Measurements from ENCODE around the gene MBP.

The MBP gene

GRCh38 chr18:77046994-77047393 lies 85.6 kb downstream of the MBP start:
- ChIA-PET CTCF (no interaction called here), POLR2A (no interaction called here)
- TF ChIP-seq ZNF384 (IDR thresholded peaks at IDR 0.05) (no peak), BHLHE40 (IDR thresholded peaks at IDR 0.05; ENCODE audit: borderline replicate concordance) (no peak), LEF1 (IDR thresholded peaks at IDR 0.05; ENCODE audit: borderline replicate concordance) (no peak), NFRKB (IDR thresholded peaks at IDR 0.05) (no peak), FOXA1 (IDR thresholded peaks at IDR 0.05) (no peak), L3MBTL2 (conservative IDR thresholded peaks at IDR 0.05) (no peak), SUZ12 (IDR thresholded peaks at IDR 0.05) (no peak), ELF4 (IDR thresholded peaks at IDR 0.05) (no peak), HDGF (IDR thresholded peaks at IDR 0.05; ENCODE audit: borderline replicate concordance) (no peak)
- DNase-seq (ENCODE audit: extremely low spot score), result no peak

DNA sequence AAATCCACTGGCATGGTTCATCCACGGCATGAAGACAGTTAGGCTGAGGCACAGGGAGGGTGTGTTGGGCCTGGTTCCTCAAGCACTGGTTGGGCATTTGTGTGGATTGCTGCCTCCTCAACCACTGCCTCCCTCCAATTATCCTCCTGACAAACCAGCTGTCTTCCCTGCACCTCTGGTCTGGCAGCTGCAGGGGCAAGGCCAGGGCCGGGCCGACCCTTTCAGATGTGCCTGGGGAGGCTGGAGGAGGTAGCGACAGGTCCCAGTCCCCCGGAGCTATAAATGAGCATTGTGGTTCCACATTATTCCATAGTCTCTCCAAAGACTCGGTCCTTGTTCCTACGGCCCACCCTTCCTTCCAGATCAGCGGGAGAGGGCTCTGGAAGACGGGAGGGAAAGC lies 86.2 kb downstream of the MBP start:
- no peak for TF ChIP-seq BHLHE40 (IDR thresholded peaks at IDR 0.05; ENCODE audit: borderline replicate concordance)
- TF ChIP-seq, protein P1, sequence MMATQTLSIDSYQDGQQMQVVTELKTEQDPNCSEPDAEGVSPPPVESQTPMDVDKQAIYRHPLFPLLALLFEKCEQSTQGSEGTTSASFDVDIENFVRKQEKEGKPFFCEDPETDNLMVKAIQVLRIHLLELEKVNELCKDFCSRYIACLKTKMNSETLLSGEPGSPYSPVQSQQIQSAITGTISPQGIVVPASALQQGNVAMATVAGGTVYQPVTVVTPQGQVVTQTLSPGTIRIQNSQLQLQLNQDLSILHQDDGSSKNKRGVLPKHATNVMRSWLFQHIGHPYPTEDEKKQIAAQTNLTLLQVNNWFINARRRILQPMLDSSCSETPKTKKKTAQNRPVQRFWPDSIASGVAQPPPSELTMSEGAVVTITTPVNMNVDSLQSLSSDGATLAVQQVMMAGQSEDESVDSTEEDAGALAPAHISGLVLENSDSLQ (IDR thresholded peaks at IDR 0.05), result no peak
- TF ChIP-seq ELF4 (IDR thresholded peaks at IDR 0.05), result no peak
- TF ChIP-seq HDGF (IDR thresholded peaks at IDR 0.05; ENCODE audit: borderline replicate concordance), result no peak
- TF ChIP-seq ARNT (IDR thresholded peaks at IDR 0.05), result no peak
- no peak for TF ChIP-seq ZNF384 (IDR thresholded peaks at IDR 0.05)
- TF ChIP-seq TARDBP (IDR thresholded peaks at IDR 0.05), result no peak
- TF ChIP-seq FOXK2 (IDR thresholded peaks at IDR 0.05), result no peak
- TF ChIP-seq LEF1 (IDR thresholded peaks at IDR 0.05; ENCODE audit: borderline replicate concordance), result no peak
- no peak for TF ChIP-seq SUZ12 (IDR thresholded peaks at IDR 0.05)
- TF ChIP-seq SP1 (IDR thresholded peaks at IDR 0.05), result no peak
- TF ChIP-seq FOXM1 (IDR thresholded peaks at IDR 0.05; ENCODE audit: borderline replicate concordance), result no peak
- TF ChIP-seq L3MBTL2 (conservative IDR thresholded peaks at IDR 0.05), result no peak
- no peak for TF ChIP-seq NFRKB (IDR thresholded peaks at IDR 0.05)
- no peak for TF ChIP-seq FOXA1 (IDR thresholded peaks at IDR 0.05)
- TF ChIP-seq CTBP1 (IDR thresholded peaks at IDR 0.05; ENCODE audit: borderline replicate concordance), result no peak
- no peak for DNase-seq (ENCODE audit: extremely low spot score)
- ChIA-PET CTCF (no interaction called here), POLR2A (no interaction called here)

DNA sequence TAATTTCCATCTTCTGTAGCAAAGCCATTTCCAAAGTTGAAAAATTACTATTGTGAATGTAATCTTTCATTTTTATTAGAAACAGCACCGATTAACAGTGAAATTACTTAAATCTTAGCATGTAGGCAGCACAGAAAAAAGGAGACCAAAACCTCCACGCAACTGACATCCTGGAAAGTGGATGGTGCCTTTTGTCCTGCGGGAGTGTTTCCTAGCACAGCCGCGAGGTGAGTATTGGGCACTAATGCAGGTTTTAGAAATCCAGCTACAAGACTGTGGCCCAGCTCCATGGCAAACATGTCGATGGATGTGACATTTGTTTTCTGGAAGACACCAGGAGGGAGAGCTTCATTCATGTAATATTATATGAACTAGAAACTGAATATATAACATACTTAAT lies 86.9 kb downstream of the MBP start:
- no peak for DNase-seq (ENCODE audit: extremely low spot score)
- ChIA-PET CTCF (interaction anchor here (0.5 kb wide), 1 partner anchor 54 kb away, joined by 3 read pairs; no protein-coding TSS in a partner anchor), POLR2A (no interaction called here)
- TF ChIP-seq SUZ12 (IDR thresholded peaks at IDR 0.05) (no peak), TARDBP (IDR thresholded peaks at IDR 0.05) (no peak)

GRCh38 chr18:77044866-77045664 lies 87.5 kb downstream of the MBP start:
- TF ChIP-seq ELF4 (IDR thresholded peaks at IDR 0.05) (no peak), SUZ12 (IDR thresholded peaks at IDR 0.05) (no peak), FOXA1 (IDR thresholded peaks at IDR 0.05) (no peak), HDGF (IDR thresholded peaks at IDR 0.05; ENCODE audit: borderline replicate concordance) (no peak), NFRKB (IDR thresholded peaks at IDR 0.05) (no peak), ARNT (IDR thresholded peaks at IDR 0.05) (no peak), TARDBP (IDR thresholded peaks at IDR 0.05) (no peak), ZNF384 (IDR thresholded peaks at IDR 0.05) (no peak), L3MBTL2 (conservative IDR thresholded peaks at IDR 0.05) (no peak), BHLHE40 (IDR thresholded peaks at IDR 0.05; ENCODE audit: borderline replicate concordance) (no peak)
- TF ChIP-seq, protein P1 (IDR thresholded peaks at IDR 0.05), result no peak
- DNase-seq (ENCODE audit: extremely low spot score), result no peak
- ChIA-PET POLR2A (no interaction called here), CTCF (interaction anchor here (0.5 kb wide), 1 partner anchor 54 kb away, joined by 3 read pairs; no protein-coding TSS in a partner anchor)

DNA sequence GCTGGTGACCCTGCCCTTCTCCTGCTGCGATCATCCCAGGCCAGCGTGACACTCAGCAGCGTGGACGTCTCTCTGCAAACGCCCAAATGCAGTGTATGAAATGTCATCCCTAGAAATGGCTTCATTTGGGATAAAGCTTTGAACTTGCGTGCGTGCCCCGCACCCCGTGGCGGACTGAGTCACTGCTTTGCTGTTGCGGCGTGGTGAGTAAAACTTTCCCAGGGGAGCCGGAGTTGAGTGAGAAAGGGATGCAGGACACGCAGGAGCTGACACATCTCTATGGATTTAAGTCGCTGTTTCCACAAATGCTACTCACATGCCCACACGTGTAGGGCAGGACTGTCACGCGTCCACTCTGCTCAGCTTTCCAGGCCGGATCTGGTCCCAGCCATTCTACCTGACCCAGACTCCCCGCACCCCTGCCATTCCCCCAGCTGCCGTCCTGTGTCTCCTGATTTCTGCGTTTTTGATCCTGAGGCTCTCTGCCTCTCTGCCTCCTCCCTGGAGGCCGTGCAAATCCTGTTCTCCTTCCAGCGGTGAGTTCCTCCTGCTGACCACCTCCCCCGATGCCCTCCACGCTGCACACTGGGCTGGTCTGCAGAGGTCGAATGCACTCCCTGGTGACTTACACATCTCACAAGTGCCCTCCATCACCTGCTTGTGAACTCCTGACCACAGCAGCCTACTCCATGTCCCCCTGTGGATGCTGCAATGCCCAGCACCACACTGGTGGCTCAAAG lies 88.9 kb downstream of the MBP start:
- ChIA-PET POLR2A (no interaction called here), CTCF (interaction anchor here (1.5 kb wide), 1 partner anchor 11 kb away, joined by 4 read pairs; no protein-coding TSS in a partner anchor)
- DNase-seq (ENCODE audit: extremely low spot score), result no peak
- TF ChIP-seq LEF1 (IDR thresholded peaks at IDR 0.05; ENCODE audit: borderline replicate concordance) (no peak), BHLHE40 (IDR thresholded peaks at IDR 0.05; ENCODE audit: borderline replicate concordance) (no peak), CTBP1 (IDR thresholded peaks at IDR 0.05; ENCODE audit: borderline replicate concordance) (no peak), SP1 (IDR thresholded peaks at IDR 0.05) (no peak), ARNT (IDR thresholded peaks at IDR 0.05) (no peak), FOXA1 (IDR thresholded peaks at IDR 0.05) (no peak), NFRKB (IDR thresholded peaks at IDR 0.05) (no peak), ELF4 (IDR thresholded peaks at IDR 0.05) (no peak), ZNF384 (IDR thresholded peaks at IDR 0.05) (no peak), HDGF (IDR thresholded peaks at IDR 0.05; ENCODE audit: borderline replicate concordance) (no peak), TARDBP (IDR thresholded peaks at IDR 0.05) (no peak)

DNA sequence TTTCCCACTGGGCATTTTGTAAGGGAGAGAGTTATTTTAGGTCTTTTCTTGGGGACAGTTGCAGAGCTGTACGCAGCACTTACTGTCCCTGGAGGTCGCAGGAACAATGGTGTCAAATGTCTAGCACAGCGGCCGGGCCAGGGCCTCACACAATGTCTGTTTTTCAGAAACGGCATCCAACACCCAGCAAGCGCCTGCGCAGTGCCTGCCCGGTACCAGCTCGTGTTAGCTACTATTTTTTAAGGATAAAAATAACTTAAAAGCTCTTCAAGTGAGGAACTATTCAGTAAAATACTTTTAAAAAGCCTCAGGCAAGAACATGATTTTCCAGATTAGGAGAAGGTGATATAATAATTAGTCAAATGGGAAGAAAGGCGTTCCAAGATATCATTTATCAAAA lies 90.0 kb downstream of the MBP start:
- TF ChIP-seq CTBP1 (IDR thresholded peaks at IDR 0.05; ENCODE audit: borderline replicate concordance) (no peak), FOXM1 (IDR thresholded peaks at IDR 0.05; ENCODE audit: borderline replicate concordance) (no peak), SP1 (IDR thresholded peaks at IDR 0.05) (no peak), LEF1 (IDR thresholded peaks at IDR 0.05; ENCODE audit: borderline replicate concordance) (no peak), TARDBP (IDR thresholded peaks at IDR 0.05) (no peak), FOXK2 (IDR thresholded peaks at IDR 0.05) (no peak), BHLHE40 (IDR thresholded peaks at IDR 0.05; ENCODE audit: borderline replicate concordance) (no peak), ARNT (IDR thresholded peaks at IDR 0.05) (no peak), FOXA1 (IDR thresholded peaks at IDR 0.05) (no peak), NFRKB (IDR thresholded peaks at IDR 0.05) (no peak), ZNF384 (IDR thresholded peaks at IDR 0.05) (no peak), L3MBTL2 (conservative IDR thresholded peaks at IDR 0.05) (no peak), SUZ12 (IDR thresholded peaks at IDR 0.05) (no peak), HDGF (IDR thresholded peaks at IDR 0.05; ENCODE audit: borderline replicate concordance) (no peak)
- TF ChIP-seq, protein P1 (IDR thresholded peaks at IDR 0.05), result no peak
- ChIA-PET CTCF (interaction anchor here (1.5 kb wide), 1 partner anchor 12 kb away, joined by 4 read pairs; no protein-coding TSS in a partner anchor), POLR2A (no interaction called here)
- DNase-seq (ENCODE audit: extremely low spot score), result no peak
